Frontal cortex (tissue), 4 donors: ENCODE results near the gene NEDD8. TPM values are rescaled to one million over a fixed set of nuclear protein-coding genes. Genes with fewer than 3 reads are reported as not detected.
"Not testable (repeated sequence)": the region's sequence is repeated elsewhere in the genome, so short reads cannot be mapped to it uniquely, and the experiment has no call there.

Source experiments
- DNase-seq, 2 donors: peaks; one replicate each; pipeline ENCODE4 v3.0.0; 2012; ENCODE audit warnings: low spot score in 2 of 2
- FAIRE-seq: peaks from 2 replicates; lab custom pipeline; 2012; peaks lifted over from hg19 to GRCh38; lab: Jason Lieb, UNC
- total RNA-seq: library from RNA; depleted of rRNA; stranded (reverse); fragments of >200 nt; gene quantifications from one replicate; pipeline ENCODE4 v1.2.3, GENCODE V29; 2014
- donor health status: control.
- donor health status: control.
- donor health status: control.

The NEDD8 gene
- total RNA-seq, 1 donor from 2014 or later, result 62.8 TPM

DNA sequence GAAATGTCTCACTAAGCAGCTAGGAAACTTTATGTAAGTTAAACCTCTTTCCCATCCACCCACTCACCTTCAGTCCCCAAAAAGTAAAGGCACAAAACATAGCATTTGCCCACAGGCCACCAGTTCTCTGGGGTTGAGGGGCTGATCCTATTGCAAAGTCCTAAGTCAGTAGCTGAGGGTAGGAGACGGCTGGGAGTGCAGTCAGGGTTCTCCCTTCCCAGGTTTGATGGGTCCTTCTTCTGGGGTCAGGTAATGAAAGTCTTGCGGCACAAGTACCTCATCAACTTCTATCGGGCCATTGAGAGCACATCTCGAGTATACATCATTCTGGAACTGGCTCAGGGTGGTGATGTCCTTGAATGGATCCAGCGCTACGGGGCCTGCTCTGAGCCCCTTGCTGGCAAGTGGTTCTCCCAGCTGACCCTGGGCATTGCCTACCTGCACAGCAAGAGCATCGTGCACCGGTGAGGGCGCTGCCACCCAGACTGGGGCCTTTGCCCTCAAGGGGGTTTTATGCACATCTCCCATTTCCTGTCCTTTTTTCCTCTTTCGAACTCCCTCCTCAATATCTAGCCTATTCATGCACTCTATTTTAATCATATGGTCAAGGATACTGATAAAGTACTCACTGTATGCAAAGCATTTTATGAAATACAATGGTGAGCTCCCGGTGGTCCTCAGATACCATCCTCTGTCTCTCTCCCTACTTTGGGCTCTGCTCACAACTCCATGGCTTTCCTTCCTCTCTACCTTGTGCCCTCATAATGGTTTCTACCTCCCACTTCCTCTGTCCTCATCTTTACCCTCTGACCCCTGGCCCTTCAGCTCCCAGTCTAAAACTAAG lies 25.7 kb downstream of the NEDD8 start:
- FAIRE-seq (no peak), DNase-seq (no peak)

DNA sequence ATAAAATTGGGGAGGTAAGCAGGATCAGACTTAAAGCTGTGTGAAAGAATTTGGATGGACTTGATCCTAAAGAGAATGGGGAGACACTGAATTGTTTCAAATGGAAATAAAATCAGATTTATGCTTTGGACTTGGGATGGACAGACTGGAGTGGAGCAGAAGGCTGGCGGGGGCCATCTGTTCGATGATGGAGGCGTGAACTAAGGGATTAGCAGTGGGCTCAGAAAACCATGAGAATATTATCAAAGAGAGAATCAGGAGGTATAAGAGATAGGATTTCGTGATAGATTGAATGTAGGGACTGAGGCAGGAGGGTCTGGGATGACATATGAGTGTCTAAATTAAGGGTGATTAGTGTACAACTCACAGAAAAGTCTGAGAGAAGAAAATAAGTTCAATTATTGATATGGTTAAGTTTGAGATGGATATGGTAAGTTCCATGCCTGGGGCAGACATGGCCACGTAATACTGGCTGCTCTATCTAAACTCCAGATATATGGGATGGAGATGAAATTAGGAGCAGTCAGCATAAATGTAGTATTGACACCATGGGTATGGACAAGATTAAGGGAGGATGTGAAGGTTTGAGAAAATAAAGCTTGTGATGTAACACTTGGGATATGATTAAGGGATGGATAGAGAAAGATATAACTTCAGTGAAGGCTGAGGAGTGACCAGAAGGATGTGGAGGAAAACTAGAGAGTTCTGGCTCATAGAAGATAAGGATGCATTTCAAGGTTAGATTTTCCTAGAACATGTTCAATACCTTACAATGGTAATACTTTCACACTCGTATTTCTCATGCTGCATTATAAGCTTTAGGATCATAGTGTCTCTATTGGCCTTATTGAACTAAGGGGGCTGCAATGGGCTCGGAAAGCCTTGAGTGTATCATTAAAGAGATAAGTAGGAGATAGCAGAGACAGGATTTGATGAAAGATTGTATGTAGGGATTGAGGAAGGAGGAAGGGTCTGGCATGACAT lies 27.7 kb downstream of the NEDD8 start:
- no peak for DNase-seq
- no peak for FAIRE-seq

- FAIRE-seq, DNase-seq: not testable (repeated sequence)
Measured at GRCh38 chr14:24203249-24203886, 28.8 kb downstream of the NEDD8 start.

DNA sequence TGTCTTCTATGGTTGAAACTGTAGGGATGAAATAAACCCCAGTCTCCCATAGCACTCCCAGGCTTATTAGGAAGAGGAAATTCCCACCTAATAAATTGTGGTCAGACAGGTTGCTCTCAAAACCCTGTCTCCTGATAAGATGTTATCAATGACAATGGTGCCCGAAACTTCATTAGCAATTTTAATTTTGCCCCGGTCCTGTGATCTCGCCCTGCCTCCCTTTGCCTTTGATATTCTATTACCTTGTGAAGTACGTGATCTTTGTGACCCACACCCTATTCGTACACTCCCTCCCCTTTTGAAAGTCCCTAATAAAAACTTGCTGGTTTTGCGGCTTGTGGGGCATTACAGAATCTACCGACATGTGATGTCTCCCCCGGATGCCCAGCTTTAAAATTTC lies 29.6 kb downstream of the NEDD8 start:
- not testable (repeated sequence) for DNase-seq, FAIRE-seq

- FAIRE-seq (no peak), DNase-seq (no peak)
Measured at GRCh38 chr14:24198814-24199524, 33.2 kb downstream of the NEDD8 start.

GRCh38 chr14:24197056-24197450 lies 35.1 kb downstream of the NEDD8 start:
- DNase-seq (no peak), FAIRE-seq (no peak)

GRCh38 chr14:24196071-24197055 lies 35.8 kb downstream of the NEDD8 start:
- FAIRE-seq, result no peak

GRCh38 chr14:24195186-24196070 lies 36.7 kb downstream of the NEDD8 start, which contains the start of gene TM9SF1:
Gene TM9SF1, minus strand, starts transcription at chr14:24195441. Its CDS starts 422 bp downstream, at chr14:24195019.
- FAIRE-seq (no peak), DNase-seq (peak; percentile 86 to 96)

More at GRCh38 chr14:24196071-24197055, 35.8 kb downstream of the NEDD8 start:
- peak in 1 of 2 donors; percentile 35 for DNase-seq

- DNase-seq, result no peak
- FAIRE-seq, result no peak
Measured at GRCh38 chr14:24194873-24195185, 37.3 kb downstream of the NEDD8 start.

DNA sequence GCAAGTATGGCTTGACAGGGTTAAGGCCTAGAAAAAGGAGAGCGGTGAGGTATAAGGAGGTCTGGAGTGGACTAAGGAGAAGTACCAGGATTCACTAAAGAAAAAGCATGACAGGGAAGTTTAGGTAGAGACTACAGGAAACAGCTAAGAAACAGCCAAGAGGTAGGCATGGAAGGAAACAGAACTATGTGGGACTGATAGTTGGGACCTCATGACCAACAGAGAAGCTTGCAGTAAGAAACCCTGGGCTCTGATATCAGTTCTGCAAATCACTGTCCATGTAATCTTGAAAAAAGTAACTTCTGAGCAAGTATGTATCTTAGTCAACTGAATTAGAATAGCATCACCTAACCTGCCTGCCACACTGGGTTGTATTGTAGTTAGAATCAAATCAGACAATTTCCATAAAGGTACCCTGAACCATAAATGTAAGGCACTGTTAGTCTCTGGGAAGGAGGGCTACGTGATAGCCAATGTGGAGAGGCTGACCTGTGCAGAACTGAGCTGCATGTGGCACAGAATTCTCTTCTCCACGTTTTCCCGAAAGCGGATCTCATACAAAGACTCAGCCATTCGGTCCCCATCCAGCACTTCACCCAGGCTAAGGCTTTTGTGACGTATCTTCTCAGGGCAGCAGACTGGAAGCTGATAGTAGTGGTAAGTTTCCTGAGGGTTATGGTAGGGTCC lies 37.8 kb downstream of the NEDD8 start:
- FAIRE-seq (no peak), DNase-seq (no peak)

- no peak for FAIRE-seq
- no peak for DNase-seq
Measured at GRCh38 chr14:24192933-24193332, 39.2 kb downstream of the NEDD8 start.

- FAIRE-seq (no peak), DNase-seq (no peak)
Measured at GRCh38 chr14:24190416-24190815, 41.8 kb downstream of the NEDD8 start.

DNA sequence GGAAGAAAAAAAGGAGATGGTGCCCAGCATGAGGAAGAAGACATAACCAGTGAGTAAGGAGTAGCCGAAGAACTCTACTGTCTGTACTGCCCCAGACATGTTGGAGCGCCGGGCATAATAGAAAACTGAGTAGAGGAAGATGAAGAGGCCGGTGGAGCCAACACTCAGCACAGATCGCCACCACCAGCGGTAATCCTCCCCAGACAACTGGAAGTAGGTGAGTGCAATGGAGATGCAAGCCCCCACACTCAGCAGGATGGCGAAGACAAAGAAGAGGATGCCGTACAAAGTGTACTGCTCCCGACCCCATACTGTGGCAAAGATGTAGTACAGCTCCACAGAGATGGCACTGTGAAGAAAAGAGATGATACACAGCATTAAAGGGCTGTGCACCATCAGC lies 42.7 kb downstream of the NEDD8 start:
- no peak for DNase-seq
- FAIRE-seq, result no peak

DNA sequence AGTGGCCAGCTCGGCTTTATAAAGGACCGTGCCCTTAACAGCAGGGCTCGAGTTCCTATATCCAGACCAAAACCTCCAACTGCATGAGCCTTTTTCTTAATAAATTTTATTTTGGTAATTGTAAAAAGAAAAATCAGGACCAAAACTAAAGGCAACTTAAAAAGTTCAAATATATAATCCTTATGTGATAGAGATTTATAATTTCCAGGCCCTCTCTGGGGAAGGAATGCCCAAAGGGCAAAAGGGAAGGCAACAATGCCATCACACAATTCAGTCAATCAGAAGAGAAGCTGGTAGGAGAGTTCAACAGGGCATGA lies 43.1 kb downstream of the NEDD8 start:
- FAIRE-seq (no peak), DNase-seq (no peak)

DNA sequence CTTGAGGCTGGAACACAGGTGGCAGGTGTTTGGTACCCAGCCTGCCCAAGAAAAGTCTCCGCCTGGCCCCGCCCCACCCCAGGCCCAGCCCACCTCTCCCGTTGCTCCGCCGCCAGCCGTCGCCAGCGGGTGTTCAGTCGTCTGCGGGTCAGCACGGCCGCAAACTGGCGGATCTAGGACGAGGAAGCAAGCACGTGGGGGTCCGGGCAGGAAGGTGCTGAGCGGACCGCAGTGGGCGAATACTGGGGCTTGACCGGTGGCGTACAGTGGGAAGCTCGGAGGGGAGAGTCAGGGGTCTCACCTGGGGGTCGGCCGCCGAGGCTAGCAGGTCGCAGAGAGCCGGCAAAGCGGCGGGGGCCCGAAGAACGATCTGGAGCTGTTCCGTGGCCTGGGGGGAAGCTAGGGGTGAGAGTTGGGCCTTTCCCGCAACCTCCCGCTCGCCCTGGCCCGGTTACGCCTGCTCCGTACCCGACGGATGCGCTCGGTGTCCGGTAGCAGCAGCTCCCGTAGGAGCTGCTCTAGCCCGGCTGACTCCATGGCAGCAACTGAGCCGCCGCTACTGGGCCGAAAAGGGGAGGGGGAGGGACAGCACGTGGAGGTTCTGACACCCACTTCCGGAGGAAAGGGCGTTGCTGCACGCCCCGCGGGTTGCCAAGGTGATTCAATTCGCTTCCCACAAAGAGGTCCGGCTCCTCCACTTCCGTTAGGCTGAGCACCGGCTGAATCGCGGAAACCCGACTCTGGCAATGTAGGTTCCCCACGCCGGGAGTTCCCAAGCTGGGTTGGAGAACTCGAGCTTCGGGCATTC lies 43.7 kb downstream of the NEDD8 start, which contains the start of gene IPO4:
Gene IPO4, minus strand, starts transcription at position 566 of the 808 bp plus-strand sequence. Its CDS starts 29 bp downstream, at position 537.
- FAIRE-seq (no peak), DNase-seq (peak; percentile 96 to 100)

GRCh38 chr14:24187539-24187915 lies 44.6 kb downstream of the NEDD8 start:
- DNase-seq (no peak), FAIRE-seq (no peak)
